Osteocyte (in vitro differentiated cells): ENCODE results near the gene MEGF11. TPM values are rescaled to one million over a fixed set of nuclear protein-coding genes. Genes with fewer than 3 reads are reported as not detected.
A peak's percentile ranks its signal among the peaks of the same experiment; 100 is the strongest.

Source experiments
- DNase-seq: peaks from one replicate; pipeline ENCODE4 v3.0.0; 2021; ENCODE audit warnings: mixed read lengths; ENCODE audit not compliant: unreplicated experiment; ENCODE audit errors: extremely low spot score
- H3K27ac Mint-ChIP-seq: one replicate; pipeline ENCODE4 v1.8.0; 2021; ENCODE audit warnings: mild to moderate bottlenecking, mixed read lengths; ENCODE audit not compliant: unreplicated experiment
- H3K27me3 Mint-ChIP-seq: one replicate; pipeline ENCODE4 v1.8.0; 2021; ENCODE audit warnings: mixed read lengths; ENCODE audit not compliant: unreplicated experiment
- H3K36me3 Mint-ChIP-seq: one replicate; pipeline ENCODE4 v1.8.0; 2021; ENCODE audit warnings: mixed read lengths; ENCODE audit not compliant: unreplicated experiment
- H3K4me1 Mint-ChIP-seq: one replicate; pipeline ENCODE4 v1.8.0; 2021; ENCODE audit warnings: mixed read lengths; ENCODE audit not compliant: unreplicated experiment
- H3K4me3 Mint-ChIP-seq: one replicate; pipeline ENCODE4 v1.8.0; 2021; ENCODE audit warnings: mild to moderate bottlenecking, moderate library complexity, mixed read lengths; ENCODE audit not compliant: unreplicated experiment
- H3K9me3 Mint-ChIP-seq: one replicate; pipeline ENCODE4 v1.8.0; 2021; ENCODE audit warnings: mixed read lengths; ENCODE audit not compliant: unreplicated experiment
- long read RNA-seq: library from polyadenylated mRNA; unstranded; transcript quantifications from one replicate; pipeline ENCODE4 v2.0.0, GENCODE V29; 2021
- total RNA-seq: library from RNA; stranded (reverse); gene quantifications from 2 replicates; pipeline ENCODE4 v1.2.1, GENCODE V29; 2021
- TF ChIP-seq, protein P1 (sequence below): fragments of 200-600 bp; sonication (generic); IDR thresholded peaks from 2 replicates; pipeline ENCODE4 v1.5.0; 2021; ENCODE audit warnings: antibody characterized with exemption, mild to moderate bottlenecking, moderate library complexity

Gene MEGF11
- total RNA-seq, result 0.26 TPM in 1 of 2 replicates, not detected in the other
- long read RNA-seq, partial matches to known transcripts, result 0 of 3 reads
- long read RNA-seq, other reads (novel, unspliced or antisense), result 3 of 3 reads

GRCh38 chr15:66253418-66254088, at the start of gene MEGF11:
MEGF11 (minus strand) TSS chr15:66253750; CDS start chr15:66128403, 125,347 bp downstream.
- no peak for DNase-seq
- H3K36me3 Mint-ChIP-seq, result no peaks in the 10 kb centered on the region
- peak within 1 kb of the TSS; percentile 79 for H3K4me3 Mint-ChIP-seq
- peaks cover 76% of the 10 kb centered on the region for H3K27me3 Mint-ChIP-seq
- H3K4me1 Mint-ChIP-seq, result peaks cover 17% of the 10 kb centered on the region
- H3K9me3 Mint-ChIP-seq, result no peaks in the 10 kb centered on the region
- no peak within 1 kb of the TSS for H3K27ac Mint-ChIP-seq
- TF ChIP-seq, protein P1, sequence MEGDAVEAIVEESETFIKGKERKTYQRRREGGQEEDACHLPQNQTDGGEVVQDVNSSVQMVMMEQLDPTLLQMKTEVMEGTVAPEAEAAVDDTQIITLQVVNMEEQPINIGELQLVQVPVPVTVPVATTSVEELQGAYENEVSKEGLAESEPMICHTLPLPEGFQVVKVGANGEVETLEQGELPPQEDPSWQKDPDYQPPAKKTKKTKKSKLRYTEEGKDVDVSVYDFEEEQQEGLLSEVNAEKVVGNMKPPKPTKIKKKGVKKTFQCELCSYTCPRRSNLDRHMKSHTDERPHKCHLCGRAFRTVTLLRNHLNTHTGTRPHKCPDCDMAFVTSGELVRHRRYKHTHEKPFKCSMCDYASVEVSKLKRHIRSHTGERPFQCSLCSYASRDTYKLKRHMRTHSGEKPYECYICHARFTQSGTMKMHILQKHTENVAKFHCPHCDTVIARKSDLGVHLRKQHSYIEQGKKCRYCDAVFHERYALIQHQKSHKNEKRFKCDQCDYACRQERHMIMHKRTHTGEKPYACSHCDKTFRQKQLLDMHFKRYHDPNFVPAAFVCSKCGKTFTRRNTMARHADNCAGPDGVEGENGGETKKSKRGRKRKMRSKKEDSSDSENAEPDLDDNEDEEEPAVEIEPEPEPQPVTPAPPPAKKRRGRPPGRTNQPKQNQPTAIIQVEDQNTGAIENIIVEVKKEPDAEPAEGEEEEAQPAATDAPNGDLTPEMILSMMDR, result no peak

DNA sequence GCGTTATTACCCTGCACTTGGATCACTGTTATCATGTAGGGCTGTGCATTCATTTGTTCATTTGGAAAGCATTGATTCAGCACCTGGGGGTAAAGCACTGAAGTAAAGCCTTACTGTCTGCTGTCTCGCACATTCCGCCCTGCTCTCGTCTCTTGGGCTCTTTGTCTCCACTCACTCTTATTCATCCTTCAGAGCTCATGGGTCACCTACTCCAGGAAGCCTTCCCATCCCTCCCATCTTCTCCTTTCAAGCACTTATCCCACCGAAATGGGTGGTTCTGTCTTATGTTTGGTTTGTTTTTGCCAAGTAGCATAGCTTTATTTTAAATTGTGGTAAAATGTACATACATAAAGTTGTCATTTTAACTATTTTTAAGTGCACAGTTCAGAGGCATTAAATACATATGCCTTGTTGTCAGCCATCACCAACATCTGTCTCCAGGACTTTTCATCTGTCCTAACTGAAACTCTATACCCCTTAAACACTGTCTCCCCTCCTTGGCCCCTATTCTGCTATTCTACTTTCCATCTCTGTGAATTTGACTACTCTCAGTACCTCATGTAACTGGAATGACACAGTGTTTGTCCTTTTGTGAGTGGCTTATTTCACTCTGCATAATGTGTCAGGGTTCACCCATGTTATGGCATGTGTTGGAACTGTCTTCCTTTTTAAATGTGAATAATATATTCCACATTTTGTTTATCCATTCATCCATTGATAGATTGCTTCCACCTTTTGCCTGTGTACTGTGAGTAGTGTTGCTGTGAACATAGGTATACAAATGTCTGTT, 49.1 kb upstream of the MEGF11 start:
- Mint-ChIP-seq H3K27me3 (no peaks in the 10 kb centered on the region), H3K4me3 (no peak overlapping the region), H3K9me3 (no peaks in the 10 kb centered on the region), H3K27ac (no peak overlapping the region), H3K4me1 (peaks cover 3% of the 10 kb centered on the region), H3K36me3 (peaks cover 13% of the 10 kb centered on the region)
- no peak for DNase-seq
- TF ChIP-seq, protein P1, result no peak

- Mint-ChIP-seq H3K27ac (no peak overlapping the region), H3K27me3 (no peaks in the 10 kb centered on the region), H3K9me3 (no peaks in the 10 kb centered on the region), H3K36me3 (peaks cover 5% of the 10 kb centered on the region), H3K4me3 (no peak overlapping the region), H3K4me1 (peaks cover 23% of the 10 kb centered on the region)
- DNase-seq, result no peak
- TF ChIP-seq, protein P1, result no peak
Observed at GRCh38 chr15:66298803-66299251, 45.3 kb upstream of the MEGF11 start.

DNA sequence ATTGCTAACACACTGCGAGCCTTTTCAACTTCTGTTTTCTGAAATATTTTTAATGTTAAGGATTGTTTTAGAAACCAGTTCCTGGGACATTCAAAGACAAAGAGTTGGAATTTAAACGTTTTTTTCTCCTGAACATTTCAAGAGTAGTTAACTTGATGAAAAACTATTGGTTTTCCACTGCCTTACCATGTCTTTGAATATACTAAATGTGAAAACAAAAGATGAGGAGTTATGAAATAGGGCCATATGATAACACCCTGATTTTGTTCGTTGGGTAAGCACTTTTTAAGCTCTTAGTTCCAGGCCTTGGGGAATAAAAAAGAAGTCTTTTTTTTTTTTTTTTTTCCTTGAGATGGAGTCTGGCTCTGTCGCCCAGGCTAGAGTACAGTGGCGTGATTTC, 42.6 kb upstream of the MEGF11 start:
- Mint-ChIP-seq H3K27ac (no peak overlapping the region), H3K27me3 (no peaks in the 10 kb centered on the region), H3K4me3 (no peak overlapping the region), H3K36me3 (peaks cover 5% of the 10 kb centered on the region), H3K4me1 (peaks cover 31% of the 10 kb centered on the region), H3K9me3 (no peaks in the 10 kb centered on the region)
- no peak for DNase-seq
- TF ChIP-seq, protein P1, result no peak

- DNase-seq, result no peak
- Mint-ChIP-seq H3K27me3 (no peaks in the 10 kb centered on the region), H3K4me3 (peak overlapping the region; percentile 77), H3K36me3 (peaks cover 2% of the 10 kb centered on the region), H3K4me1 (peaks cover 31% of the 10 kb centered on the region), H3K27ac (peak overlapping the region; percentile 84), H3K9me3 (no peaks in the 10 kb centered on the region)
- TF ChIP-seq, protein P1, result no peak
Observed at GRCh38 chr15:66294932-66295235, 41.3 kb upstream of the MEGF11 start.
